ENCODE data around the gene DOCK9.
A peak's percentile ranks its signal among the peaks of the same experiment; 100 is the strongest.
"Not testable (repeated sequence)": the region's sequence is repeated elsewhere in the genome, so short reads cannot be mapped to it uniquely, and the experiment has no call there.

DOCK9 gene

GRCh38 chr13:98909016-98909415, 68.8 kb downstream of the DOCK9 start:
- peak; percentile 8 to 35 (median 26) for DNase-seq

GRCh38 chr13:98906746-98907502, 70.9 kb downstream of the DOCK9 start:
- no peak for DNase-seq

GRCh38 chr13:98905199-98905598, 72.7 kb downstream of the DOCK9 start:
- DNase-seq: no peak

- no peak for DNase-seq
Measured at GRCh38 chr13:98900442-98900841, 77.4 kb downstream of the DOCK9 start.

GRCh38 chr13:98897706-98898105, 80.2 kb downstream of the DOCK9 start:
- DNase-seq: no peak

GRCh38 chr13:98896868-98897144, 81.1 kb downstream of the DOCK9 start:
- DNase-seq: no peak

- no peak for DNase-seq
Measured at GRCh38 chr13:98896083-98896867, 81.6 kb downstream of the DOCK9 start.

- DNase-seq: not testable (repeated sequence)
Measured at GRCh38 chr13:98894814-98895213, 83.0 kb downstream of the DOCK9 start.

- no peak for DNase-seq
Measured at GRCh38 chr13:98893371-98893770, 84.5 kb downstream of the DOCK9 start.

- peak; percentile 38 to 55 (median 51) for DNase-seq
Measured at GRCh38 chr13:98892821-98893220, 85.0 kb downstream of the DOCK9 start.

- no peak for DNase-seq
Measured at GRCh38 chr13:98892077-98892476, 85.8 kb downstream of the DOCK9 start.

GRCh38 chr13:98890925-98891324, 86.9 kb downstream of the DOCK9 start:
- no peak for DNase-seq

- DNase-seq: peak; percentile 47 to 71 (median 59)
Measured at GRCh38 chr13:98890186-98890585, 87.7 kb downstream of the DOCK9 start.

GRCh38 chr13:98889419-98890085, 88.3 kb downstream of the DOCK9 start:
- DNase-seq: peak in 1 of 3 donors; percentile 20

- DNase-seq: no peak
Measured at GRCh38 chr13:98888890-98889279, 89.0 kb downstream of the DOCK9 start.

- DNase-seq: no peak
Measured at GRCh38 chr13:98888222-98888889, 89.5 kb downstream of the DOCK9 start.

GRCh38 chr13:98886587-98887230, 91.2 kb downstream of the DOCK9 start:
- no peak for DNase-seq

GRCh38 chr13:98885600-98885999, 92.3 kb downstream of the DOCK9 start:
- no peak for DNase-seq

GRCh38 chr13:98883998-98884397, 93.9 kb downstream of the DOCK9 start:
- no peak for DNase-seq

- DNase-seq: no peak
Measured at GRCh38 chr13:98881390-98881789, 96.5 kb downstream of the DOCK9 start.

- no peak for DNase-seq
Measured at GRCh38 chr13:98880677-98881076, 97.2 kb downstream of the DOCK9 start.

- no peak for DNase-seq
Measured at GRCh38 chr13:98879957-98880356, 97.9 kb downstream of the DOCK9 start.

- DNase-seq: no peak
Measured at GRCh38 chr13:98879127-98879520, 98.7 kb downstream of the DOCK9 start.
